NCI-H2081 (cell line): Measurements from ENCODE around the gene NUP35.

Source experiments
- DNase-seq, 2 experiments: peaks; one replicate each; lab custom pipeline; 2025; lab: John Stamatoyannopoulos, UW

The NUP35 gene, protein sequence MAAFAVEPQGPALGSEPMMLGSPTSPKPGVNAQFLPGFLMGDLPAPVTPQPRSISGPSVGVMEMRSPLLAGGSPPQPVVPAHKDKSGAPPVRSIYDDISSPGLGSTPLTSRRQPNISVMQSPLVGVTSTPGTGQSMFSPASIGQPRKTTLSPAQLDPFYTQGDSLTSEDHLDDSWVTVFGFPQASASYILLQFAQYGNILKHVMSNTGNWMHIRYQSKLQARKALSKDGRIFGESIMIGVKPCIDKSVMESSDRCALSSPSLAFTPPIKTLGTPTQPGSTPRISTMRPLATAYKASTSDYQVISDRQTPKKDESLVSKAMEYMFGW

DNA sequence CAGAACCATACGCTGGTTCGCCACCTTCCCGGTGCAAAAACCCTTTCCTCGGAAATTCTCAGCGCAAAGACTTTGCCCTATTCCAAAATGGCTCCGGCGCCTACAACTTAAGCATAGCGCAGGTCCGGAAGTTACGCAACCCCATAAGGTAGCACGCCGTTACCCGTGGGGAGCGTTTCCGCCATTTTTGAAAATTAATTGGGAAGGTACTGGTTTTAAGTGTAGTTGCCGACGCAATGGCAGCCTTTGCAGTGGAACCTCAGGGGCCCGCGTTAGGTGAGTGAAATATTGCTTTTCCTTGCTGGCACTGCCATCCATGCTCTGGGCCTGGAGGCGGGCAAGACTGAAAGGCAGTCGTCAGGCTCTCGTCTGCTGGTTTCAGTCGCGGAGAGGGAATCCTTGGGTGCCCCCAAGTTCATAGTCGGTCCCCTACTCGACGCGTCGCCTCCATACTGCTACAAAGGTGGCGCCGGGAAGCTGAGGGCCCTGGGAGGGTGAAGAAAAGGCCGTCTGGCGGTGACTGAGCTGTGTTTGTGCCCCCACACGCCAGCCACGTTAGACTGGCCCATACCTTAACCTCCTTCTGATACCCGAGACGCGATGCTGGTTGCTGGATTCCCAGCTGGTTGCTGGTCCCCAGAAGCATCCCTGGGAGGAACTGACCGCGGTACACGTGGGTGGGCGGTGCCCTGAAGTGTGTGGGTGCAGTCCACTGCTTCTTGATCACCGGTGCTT lies at the start of gene NUP35:
NUP35 (plus strand) TSS at position 222 of the 735 bp plus-strand sequence; CDS start at position 237, 15 bp downstream.
- DNase-seq = peak; percentile 93 to 97

DNA sequence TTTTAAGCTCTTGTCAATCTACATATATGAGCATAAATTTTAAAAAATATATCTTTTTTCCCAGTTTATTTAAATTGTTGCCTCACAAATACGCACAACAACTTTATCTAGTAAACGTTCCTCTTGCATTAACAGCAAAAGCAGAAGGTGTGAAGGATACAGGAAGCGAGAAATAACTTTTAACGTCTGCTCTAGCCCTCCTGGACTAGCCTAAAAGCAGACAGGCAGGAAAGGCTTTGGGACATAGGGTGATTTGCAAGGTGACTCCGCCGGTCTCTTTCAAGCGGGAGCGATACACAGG lies 46.1 kb upstream of the NUP35 start:
- peak in 1 of 2 experiments; percentile 65 for DNase-seq

DNA sequence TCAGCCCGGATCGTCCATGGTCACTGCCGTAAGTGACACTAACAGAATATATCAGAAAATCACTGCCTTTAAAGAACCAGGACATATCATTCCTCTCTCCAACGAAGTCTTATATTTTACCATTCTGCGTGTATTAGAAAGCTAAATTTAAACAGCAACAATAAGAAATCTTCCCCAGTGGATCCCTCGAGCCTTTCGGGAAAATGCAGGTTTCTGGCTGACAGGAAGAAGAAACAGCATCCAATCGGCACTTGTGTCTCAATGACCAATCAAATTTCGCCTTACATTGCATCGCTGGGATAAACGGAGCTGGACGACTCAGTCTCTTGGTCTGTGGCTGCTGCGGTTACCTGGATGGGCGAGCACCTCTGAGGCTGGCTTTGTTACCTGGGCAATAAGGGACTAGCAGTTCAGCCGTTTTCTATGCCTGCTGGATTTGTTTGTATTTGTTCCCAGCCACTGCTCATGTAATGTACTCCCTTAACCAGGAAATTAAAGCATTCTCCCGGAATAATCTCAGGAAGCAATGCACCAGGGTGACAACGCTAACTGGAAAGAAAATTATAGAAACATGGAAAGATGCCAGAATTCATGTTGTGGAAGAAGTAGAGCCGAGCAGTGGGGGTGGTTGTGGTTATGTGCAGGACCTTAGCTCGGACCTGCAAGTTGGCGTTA lies 45.6 kb upstream of the NUP35 start, which contains the start of gene DUSP19:
DUSP19 (plus strand) TSS at position 284 of the 675 bp plus-strand sequence; CDS start at position 471, 187 bp downstream.
- DNase-seq = peak; percentile 91 to 98

DNA sequence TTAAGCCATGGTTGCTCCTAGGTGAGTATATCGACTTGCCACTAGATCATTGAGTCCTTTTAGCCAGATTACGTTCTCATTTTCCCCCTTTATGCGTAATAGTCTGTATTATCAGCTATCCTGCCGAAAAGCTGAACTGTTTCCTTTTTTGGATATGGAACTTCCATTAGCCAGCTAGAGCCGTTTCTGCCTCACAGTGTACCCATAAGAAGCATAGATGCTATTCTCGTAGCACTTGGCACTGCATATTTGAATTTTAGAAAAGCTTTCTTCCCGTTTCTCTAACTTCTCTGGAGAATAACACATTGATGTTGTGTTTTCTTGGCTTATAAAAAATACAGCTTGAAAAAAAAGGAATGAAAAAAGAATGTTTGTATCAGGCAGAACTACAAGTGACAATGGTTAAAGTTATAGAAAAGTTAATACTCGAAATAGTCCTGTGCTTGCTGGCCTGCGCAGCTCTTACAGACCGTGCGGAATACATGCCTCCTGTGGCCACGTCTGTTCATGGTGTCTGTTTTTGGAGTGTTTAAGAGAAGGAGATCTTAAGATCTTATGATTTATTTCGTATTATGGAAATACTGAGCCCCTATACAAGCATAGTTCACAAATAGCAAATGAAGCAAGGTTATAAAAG lies 45.0 kb upstream of the NUP35 start:
- peak in 1 of 2 experiments; percentile 2 for DNase-seq

DNA sequence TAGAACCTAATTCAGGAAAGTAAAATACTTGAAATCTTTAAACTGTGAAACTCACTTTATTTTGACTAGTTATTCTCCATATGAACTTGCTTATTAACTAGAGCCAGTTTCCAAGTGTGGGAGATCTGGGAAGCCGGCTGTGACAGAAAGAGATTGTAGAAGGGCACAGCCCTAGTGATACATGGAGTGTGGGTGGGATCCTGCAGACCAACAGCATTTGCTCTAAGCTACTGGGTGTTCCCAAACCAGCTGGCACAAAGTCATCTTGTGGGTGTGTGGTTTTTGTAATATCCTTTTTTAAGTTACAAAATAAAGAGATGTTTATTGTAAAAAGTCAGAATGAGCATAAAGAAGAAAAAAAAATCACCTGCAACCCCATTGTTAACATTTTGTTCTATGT lies 42.3 kb upstream of the NUP35 start:
- DNase-seq = no peak

DNA sequence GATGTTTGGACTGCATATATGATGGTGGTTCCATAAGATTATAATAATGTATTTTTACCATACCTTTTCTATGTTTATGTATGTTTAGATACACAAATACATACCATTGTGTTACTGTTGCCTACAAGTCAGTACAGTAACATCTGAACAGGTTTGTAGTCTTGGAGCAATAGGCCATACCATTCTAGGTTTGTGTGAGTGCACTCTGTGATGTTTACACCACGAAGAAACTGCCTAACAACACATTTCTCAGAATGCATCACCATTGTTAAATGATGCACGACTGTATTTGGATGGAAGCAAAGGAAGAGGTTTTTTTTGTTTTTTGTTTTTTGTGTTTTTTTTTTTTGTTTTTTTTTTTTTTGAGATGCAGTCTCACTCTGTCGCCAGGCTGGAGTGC lies 36.2 kb upstream of the NUP35 start:
- no peak for DNase-seq

DNA sequence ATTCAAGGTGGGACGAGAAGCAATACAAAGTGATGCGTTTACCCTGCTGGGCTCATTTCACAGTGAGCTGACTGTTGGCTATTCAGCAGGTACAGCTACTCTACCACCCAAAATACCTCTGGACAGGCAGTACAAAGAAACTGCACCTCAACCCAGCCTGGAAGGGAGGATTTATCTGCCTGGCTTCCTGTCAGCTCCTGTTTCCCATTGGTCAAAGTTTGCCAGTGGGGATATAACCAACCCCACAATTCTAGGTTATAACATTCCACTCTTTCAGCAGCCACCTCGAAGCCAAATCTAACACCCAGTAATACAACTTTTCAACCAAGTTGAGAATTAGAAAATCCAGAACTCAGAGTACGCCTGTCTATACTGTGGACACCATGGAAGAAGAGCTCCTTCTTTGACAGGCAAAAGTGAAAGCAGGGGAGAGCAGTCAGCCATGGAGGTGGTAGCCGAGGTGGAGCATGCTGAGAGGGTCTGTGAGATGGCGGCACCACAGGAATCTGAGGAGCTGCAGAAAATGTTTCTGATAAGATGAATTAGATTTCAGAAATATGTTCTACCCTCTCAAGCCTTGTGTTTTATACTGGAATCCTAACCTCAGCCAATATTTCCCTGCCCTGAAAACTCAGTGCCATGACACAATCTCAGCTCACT lies 34.9 kb upstream of the NUP35 start:
- no peak for DNase-seq

DNA sequence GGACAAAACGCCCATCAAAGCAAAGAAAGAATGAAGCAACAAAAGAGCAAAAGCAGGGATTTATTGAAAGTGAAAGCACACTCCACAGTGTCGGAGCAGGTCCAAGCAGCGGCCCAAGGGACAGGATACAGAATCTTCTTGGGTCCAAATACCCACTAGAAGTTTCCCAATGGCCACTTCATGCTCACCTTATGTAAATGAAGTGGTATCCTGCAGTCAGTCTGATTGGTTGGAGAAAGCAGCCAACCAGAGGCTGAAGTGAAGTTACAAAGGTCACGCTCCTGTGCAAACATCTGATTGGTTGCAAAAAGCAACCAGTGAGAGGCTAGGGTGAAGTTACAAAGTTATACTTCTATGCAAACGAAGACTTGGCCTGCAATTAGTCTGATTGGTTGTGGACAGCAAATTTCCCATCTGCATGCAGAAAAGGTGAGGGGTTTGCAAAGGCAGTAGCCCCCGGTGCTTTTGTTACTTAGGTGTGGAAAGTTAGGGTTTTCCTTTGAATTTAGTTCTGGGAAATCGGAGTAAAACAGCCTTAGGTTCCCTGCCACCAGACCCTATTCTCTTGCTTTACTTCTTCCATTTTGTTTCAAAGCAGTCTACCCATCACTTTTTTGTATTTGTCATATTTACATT lies 32.8 kb upstream of the NUP35 start:
- no peak for DNase-seq

DNA sequence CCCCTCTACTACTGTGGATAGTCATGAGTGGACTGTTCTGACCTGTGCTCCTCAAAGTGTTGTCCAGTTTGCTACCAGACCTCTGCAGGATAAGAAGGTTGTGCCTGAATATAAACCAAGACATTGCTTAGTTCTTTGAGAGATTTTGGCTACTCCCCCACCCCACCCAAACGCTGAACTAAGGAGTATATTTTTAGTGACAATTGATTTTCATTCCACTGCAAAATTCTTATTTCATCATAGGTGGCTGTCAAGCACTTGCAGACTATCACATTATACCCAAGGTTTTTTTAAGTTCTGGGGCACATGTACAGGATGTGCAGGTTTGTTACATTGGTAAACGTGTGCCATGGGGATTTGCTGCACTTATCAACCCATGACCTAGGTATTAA lies 32.3 kb upstream of the NUP35 start:
- DNase-seq = no peak

DNA sequence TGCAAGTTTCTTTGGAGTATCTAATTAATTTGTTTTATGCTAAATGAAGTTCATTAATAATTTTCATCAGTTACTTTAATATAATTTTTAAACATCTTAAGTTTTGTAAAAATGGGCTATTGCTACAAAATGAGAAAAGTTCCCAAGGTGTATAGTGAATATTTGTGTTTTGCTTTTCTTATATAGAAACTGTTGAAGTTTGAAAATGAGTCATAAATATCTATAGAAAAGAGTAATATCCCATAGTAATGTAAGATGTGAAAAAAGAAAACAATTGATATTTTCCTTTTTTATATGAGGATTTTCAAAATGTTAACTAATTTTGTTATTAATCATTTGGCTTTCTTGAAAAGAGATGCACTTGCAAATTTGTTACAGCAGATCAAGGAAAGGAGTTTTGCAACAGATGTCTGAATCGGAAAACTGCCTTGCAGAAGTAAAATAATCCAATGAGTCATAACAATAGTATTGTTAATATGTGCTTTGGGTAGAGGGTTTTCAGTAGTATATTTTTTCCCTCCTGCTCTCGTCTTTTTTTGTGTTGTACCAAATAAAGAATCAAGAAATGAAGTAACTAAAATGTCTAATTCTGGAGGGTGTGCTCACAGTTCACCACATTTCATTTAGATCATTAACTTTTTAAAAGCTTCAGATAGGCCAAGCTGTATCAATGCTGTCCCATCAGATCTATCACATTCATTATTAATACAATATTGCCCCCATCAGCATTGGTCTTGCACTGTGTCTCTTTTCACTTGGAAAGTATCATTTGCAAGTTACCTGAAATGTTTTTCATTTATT lies 30.2 kb upstream of the NUP35 start:
- no peak for DNase-seq

DNA sequence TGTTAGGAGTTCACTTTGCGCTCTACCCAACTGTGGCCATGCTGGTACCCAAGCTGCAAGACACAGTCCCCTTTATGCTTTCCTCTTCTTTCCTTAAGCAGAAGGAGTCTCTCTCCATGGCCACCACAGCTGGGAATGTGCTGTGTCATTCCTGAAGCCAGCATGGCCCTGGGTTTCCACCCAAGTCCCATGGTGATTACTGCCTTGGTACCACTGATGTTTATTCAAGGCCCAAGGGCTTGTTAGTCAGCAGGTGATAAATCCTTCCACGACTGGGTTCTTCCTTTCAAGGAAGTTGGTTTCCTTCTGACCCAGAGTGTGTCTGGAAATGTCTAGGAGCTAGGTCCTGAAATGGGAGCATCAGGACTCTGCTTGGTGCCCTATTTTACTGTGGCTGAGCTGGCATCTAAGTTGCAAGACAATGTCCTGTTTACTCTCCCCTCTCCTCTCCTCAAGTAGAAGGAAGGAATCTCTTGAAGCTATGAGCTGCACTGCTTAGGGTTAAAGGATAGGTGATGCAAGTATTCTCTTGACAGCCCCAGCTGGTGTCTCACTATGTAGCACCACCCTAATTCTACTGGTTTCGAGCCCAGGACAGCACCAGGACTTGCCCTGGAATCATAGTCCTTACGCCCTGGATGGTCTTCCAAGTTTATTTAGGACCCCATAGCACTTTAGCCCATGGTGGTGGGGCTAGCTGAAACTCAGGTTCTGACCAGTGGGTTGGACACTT lies 18.7 kb upstream of the NUP35 start:
- DNase-seq = no peak

DNA sequence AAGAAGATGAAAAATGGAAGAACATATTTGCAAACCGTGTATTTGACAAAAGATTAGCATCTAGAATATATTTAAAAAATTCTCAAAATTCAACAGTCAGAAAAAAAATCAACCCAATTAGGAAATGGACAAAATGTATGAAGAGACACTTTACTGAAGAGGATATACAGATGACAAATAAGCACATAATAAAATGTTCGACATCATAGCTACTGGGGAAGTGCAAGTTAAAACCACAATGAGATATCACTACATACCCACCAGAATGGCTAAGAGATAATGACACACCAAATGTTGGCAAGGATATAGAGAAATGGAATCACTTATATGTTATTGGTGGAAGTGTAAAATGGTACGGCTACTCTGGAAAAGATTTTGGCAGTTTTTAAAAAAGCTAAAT lies 11.7 kb upstream of the NUP35 start:
- no peak for DNase-seq

DNA sequence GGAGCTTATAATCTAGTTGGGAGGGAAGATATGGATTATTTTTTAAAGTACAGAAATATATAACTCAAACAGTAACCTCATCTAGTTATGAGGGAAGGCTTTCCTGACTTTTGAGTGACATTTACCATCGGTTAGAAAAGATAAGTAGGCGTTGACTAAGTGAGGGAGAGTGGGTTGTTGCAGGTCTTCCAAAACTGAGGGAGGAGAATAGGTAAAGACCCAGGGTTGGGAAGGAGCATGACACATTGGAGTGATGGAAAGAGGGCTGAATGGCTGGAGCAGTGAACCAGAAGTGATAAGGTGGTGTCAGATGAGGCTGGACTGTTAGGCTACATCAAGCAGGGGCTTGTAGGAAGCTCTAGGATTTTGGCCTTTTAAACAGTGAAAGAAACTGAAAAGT lies 10.6 kb upstream of the NUP35 start:
- no peak for DNase-seq

DNA sequence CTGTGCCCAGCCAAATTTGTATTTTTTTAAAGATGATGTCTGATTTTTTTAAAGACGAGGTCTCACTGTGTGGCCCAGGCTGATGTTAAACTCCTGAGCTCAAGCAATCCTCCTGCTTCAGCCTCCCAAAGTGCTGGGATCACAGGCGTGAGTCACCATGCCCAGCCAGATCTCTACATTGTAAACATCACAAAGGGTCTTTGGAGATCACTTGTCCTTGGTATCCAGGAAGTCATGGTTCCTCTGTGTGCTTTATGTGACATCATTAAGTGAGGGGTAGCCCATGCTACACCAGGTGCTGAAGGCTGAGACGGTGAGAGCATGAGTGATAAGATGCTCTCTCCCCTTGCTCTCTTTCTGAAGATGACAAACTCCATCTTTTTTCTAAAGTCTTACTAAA lies 7.0 kb upstream of the NUP35 start:
- no peak for DNase-seq

DNA sequence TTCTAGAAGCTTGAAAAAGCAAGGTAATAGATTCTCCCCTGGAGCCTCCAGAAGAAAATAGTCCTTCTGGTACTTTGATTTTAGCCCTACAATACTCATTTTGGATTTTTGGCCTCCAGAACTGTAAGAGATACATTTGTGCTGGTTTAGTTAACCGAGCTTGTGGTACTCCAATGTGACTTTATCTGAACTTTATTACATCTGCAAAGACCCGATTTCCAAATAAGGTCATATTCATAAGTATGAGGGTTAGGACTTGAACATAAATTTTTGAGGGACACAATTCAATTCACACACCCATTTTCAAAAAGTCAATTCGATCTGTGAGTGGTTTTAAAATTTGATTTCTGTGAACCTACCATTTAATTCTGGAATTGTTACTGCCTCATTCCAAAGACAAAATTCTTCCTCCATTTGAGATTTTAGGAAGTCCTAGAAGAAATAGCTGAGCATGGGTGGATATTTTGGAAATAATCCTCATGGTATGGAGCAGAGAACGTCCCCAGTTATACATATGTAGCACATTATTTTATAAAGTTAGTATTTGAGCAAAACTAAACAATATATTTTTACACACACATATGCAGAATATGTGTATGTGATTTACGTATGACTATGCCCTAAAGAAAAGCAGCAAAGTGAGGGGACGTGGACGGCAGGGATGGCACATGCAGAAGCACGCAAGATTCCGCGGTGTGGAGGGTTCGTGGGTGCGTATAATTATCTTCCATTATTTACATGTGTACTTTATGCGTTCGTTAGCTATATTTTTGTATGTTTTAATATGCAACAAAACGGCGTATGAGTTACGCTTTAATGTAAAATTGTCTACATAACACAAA lies 905 bp upstream of the NUP35 start:
- DNase-seq = peak in 1 of 2 experiments; percentile 44

DNA sequence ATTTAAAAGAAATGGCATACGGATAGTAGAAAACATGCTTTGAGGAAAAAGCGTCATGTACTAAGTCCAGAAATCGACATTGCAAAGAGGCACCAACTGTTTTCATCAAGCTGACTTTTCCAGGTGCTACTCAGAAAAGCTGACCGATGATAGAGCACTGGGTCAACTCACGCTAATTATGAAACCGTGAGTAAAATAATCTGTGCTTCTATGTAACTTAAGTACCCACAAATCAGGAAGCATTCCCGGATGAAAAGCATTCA lies 353 bp upstream of the NUP35 start:
- no peak for DNase-seq

DNA sequence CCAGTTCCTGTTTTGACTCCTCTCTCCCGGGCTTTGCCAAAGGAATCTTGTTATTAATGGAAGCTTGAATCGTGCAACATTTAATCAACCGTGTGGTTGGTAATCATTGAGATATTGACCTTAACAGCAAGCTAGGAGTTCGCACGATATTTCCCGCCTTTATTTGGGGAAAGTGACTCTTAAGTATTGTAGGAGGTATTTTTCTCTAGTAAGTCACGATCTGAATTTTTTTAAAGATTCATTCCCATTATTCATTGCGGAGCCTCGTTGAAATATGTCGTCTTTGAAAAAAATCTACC lies 663 bp downstream of the NUP35 start:
- DNase-seq = no peak

DNA sequence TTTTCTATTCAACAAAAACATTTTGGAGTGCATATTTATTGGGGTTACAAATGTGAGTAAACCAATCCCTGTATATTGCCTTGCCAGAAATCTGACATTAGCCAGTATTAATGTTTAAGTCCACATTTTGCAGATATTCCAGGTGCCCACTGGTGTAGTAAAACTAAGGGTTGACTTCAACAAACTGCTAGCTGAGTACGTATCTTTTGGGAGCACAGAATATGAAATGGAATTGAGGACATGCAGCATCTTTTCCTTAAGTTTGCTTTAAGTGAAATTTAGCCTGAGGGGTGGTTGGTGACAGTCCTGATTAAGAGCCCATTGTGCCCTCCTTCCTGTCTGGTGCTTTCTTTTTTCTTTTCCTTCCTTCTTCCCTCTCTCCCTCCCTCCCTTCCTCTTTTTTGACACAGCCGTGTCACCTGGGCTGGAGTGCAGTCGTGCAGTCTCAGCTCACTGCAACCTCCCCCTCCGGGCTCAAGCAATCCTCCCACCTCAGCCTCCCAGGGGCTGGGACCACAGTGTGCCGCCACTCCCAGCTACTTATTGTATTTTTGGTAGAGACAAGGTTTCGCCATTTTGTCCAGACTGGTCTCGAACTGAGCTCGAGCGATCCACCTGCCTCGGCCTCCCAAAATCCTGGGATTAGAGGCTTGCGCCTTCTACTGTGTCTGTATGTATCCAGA lies 1.6 kb downstream of the NUP35 start:
- peak in 1 of 2 experiments; percentile 46 for DNase-seq

DNA sequence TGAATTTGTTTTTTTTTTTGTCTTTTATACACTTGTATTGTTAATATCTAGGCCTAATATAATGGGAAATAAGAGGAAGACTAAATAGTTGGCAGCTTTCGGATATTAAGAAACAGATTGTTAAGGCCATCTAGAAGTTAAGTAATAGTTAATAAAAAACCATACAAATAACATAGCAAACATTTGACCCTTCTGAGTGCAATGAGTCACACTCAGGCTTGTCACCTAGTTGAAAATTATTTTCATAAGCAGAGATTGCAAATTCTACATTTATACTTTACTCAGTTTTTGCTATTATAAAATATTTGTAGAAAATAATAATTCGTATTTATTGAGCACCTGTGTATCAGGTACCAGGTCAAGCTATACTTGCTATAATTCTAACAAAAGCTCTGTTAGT lies 2.4 kb downstream of the NUP35 start:
- DNase-seq = no peak
